ENCODE measurements around the gene KCTD14. TPM values are rescaled to one million over a fixed set of nuclear protein-coding genes. Genes with fewer than 3 reads are reported as not detected.
"Not testable (repeated sequence)": the region's sequence is repeated elsewhere in the genome, so short reads cannot be mapped to it uniquely, and the experiment has no call there.

The KCTD14 gene
- total RNA-seq, 1 experiment from 2014 or later, result 17.6 TPM

- BruUV-seq (replicated peaks), result no TSS peak
- Mint-ChIP-seq H3K36me3 (ENCODE audit: insufficient read depth, unreplicated experiment) (peaks cover 11% of the 10 kb centered on the region), H3K4me1 (ENCODE audit: low read depth, unreplicated experiment) (peaks cover 34% of the 10 kb centered on the region), H3K27ac (ENCODE audit: unreplicated experiment) (peak overlapping the region; percentile 76), H3K9me3 (ENCODE audit: low read depth, unreplicated experiment) (no peaks in the 10 kb centered on the region), H3K27me3 (ENCODE audit: unreplicated experiment) (no peaks in the 10 kb centered on the region), H3K4me3 (ENCODE audit: low read depth, unreplicated experiment) (peak overlapping the region; percentile 74)
- peak; percentile 91 for DNase-seq
- CTCF ChIA-PET, result interaction anchor here (0.5 to 1.6 kb wide), 6 partner anchors 15 to 51 kb away, joined by 3 to 5 read pairs (median 3); partner anchors contain the start of gene INTS4
- intact Hi-C loops (cut with micrococcal nuclease; ENCODE audit: unreplicated experiment), result loop anchor here (1.0 to 10.0 kb wide), 3 partner anchors 34 to 269 kb away; partner anchors contain the start of gene INTS4
- peak; percentile 95 for TF ChIP-seq CTCF (IDR thresholded peaks at IDR 0.05; ENCODE audit: unreplicated experiment)
Observed at GRCh38 chr11:78045851-78046485, 22.9 kb upstream of the KCTD14 start.

GRCh38 chr11:78044706-78045105 lies 21.6 kb upstream of the KCTD14 start:
- H3K27me3 Mint-ChIP-seq (ENCODE audit: unreplicated experiment), result no peaks in the 10 kb centered on the region
- CTCF ChIA-PET, result interaction anchor here (0.8 kb wide), 1 partner anchor 50 kb away, joined by 3 read pairs; no protein-coding TSS in a partner anchor
- no peak overlapping the region for H3K4me3 Mint-ChIP-seq (ENCODE audit: low read depth, unreplicated experiment)
- H3K27ac Mint-ChIP-seq (ENCODE audit: unreplicated experiment), result no peak overlapping the region
- peaks cover 41% of the 10 kb centered on the region for H3K4me1 Mint-ChIP-seq (ENCODE audit: low read depth, unreplicated experiment)
- no peak for TF ChIP-seq CTCF (IDR thresholded peaks at IDR 0.05; ENCODE audit: unreplicated experiment)
- H3K9me3 Mint-ChIP-seq (ENCODE audit: low read depth, unreplicated experiment), result no peaks in the 10 kb centered on the region
- H3K36me3 Mint-ChIP-seq (ENCODE audit: insufficient read depth, unreplicated experiment), result peaks cover 21% of the 10 kb centered on the region
- BruUV-seq (replicated peaks), result no TSS peak
- intact Hi-C loops (cut with micrococcal nuclease; ENCODE audit: unreplicated experiment), result loop anchor here (5.0 to 10.0 kb wide), 2 partner anchors 50 to 267 kb away; partner anchors contain the start of gene INTS4
- no peak for DNase-seq

GRCh38 chr11:78041843-78042440 lies 18.9 kb upstream of the KCTD14 start:
- Mint-ChIP-seq H3K36me3 (ENCODE audit: insufficient read depth, unreplicated experiment) (peaks cover 27% of the 10 kb centered on the region), H3K27me3 (ENCODE audit: unreplicated experiment) (no peaks in the 10 kb centered on the region), H3K4me1 (ENCODE audit: low read depth, unreplicated experiment) (peaks cover 63% of the 10 kb centered on the region), H3K27ac (ENCODE audit: unreplicated experiment) (peak overlapping the region; percentile 33), H3K4me3 (ENCODE audit: low read depth, unreplicated experiment) (no peak overlapping the region), H3K9me3 (ENCODE audit: low read depth, unreplicated experiment) (no peaks in the 10 kb centered on the region)
- no peak for TF ChIP-seq CTCF (IDR thresholded peaks at IDR 0.05; ENCODE audit: unreplicated experiment)
- CTCF ChIA-PET, result no interaction called here
- no TSS peak for BruUV-seq (replicated peaks)
- intact Hi-C loops (cut with micrococcal nuclease; ENCODE audit: unreplicated experiment), result loop anchor here (10.0 kb wide), 1 partner anchor 47 kb away; the partner anchor contains the start of gene INTS4
- DNase-seq, result no peak

GRCh38 chr11:78041380-78041719 lies 18.3 kb upstream of the KCTD14 start:
- not testable (repeated sequence) for H3K9me3 Mint-ChIP-seq (ENCODE audit: low read depth, unreplicated experiment); BruUV-seq (replicated peaks); H3K4me3 Mint-ChIP-seq (ENCODE audit: low read depth, unreplicated experiment); DNase-seq; H3K27me3 Mint-ChIP-seq (ENCODE audit: unreplicated experiment)
- Mint-ChIP-seq H3K36me3 (ENCODE audit: insufficient read depth, unreplicated experiment) (peaks cover 27% of the 10 kb centered on the region), H3K27ac (ENCODE audit: unreplicated experiment) (peak overlapping the region; percentile 33), H3K4me1 (ENCODE audit: low read depth, unreplicated experiment) (peaks cover 64% of the 10 kb centered on the region)
- intact Hi-C loops (cut with micrococcal nuclease; ENCODE audit: unreplicated experiment), result loop anchor here (10.0 kb wide), 1 partner anchor 47 kb away; the partner anchor contains the start of gene INTS4
- CTCF ChIA-PET, result interaction anchor here (2.0 kb wide), 1 partner anchor 47 kb away, joined by 9 read pairs; the partner anchor contains the start of gene INTS4
